Upper lobe of left lung (tissue), 6 donors: ENCODE data around the gene EXOC4. TPM values are rescaled to one million over a fixed set of nuclear protein-coding genes. Genes with fewer than 3 reads are reported as not detected.

ENCODE experiments used
- ATAC-seq, 2 donors: fragments of 200-7000 bp; cut with Tn5 transposase; one replicate each; pipeline ENCODE4 v1.9.1; 2022; ENCODE audit warnings: mild to moderate bottlenecking in 2 of 2, moderate library complexity in 2 of 2; ENCODE audit not compliant: low FRiP score in 2 of 2
- DNase-seq, 2 donors: peaks; one replicate each; pipeline ENCODE4 v3.0.0-alpha.2; 2019 to 2020
- H3K27ac ChIP-seq, 4 donors: fragments of 200-600 bp; sonication (generic); one replicate each; pipeline ENCODE4 v1.5.1; 2016 to 2019
- H3K27me3 ChIP-seq, 4 donors: fragments of 200-600 bp; sonication (generic); one replicate each; pipeline ENCODE4 v1.5.1; 2017 to 2019
- H3K36me3 ChIP-seq, 4 donors: fragments of 200-600 bp; sonication (generic); one replicate each; pipeline ENCODE4 v1.5.1; 2016 to 2019
- H3K4me1 ChIP-seq, 4 donors: fragments of 200-600 bp; sonication (generic); one replicate each; pipeline ENCODE4 v1.5.1; 2018 to 2019
- H3K4me3 ChIP-seq, 4 donors: fragments of 200-600 bp; sonication (generic); one replicate each; pipeline ENCODE4 v1.5.1; 2017 to 2019; ENCODE audit warnings: mild to moderate bottlenecking in 2 of 4, moderate library complexity in 1 of 4
- H3K9me3 ChIP-seq, 4 donors: fragments of 200-600 bp; sonication (generic); one replicate each; pipeline ENCODE4 v1.5.1; 2018 to 2019
- EP300 ChIP-seq, 4 donors: sonication (generic); formaldehyde crosslinking; IDR thresholded peaks; one replicate each; pipeline ENCODE4 v1.5.1; 2017; ENCODE audit warnings: antibody characterized with exemption in 4 of 4, control low read depth in 2 of 4
- POLR2A ChIP-seq, 4 donors: fragments of 450-650 bp; IDR thresholded peaks; one replicate each; pipeline ENCODE4 v1.5.1; 2016 to 2017; ENCODE audit warnings: antibody characterized with exemption in 4 of 4, mild to moderate bottlenecking in 2 of 4
- POLR2AphosphoS5 ChIP-seq, 2 donors: sonication (generic); formaldehyde crosslinking; IDR thresholded peaks; one replicate each; pipeline ENCODE4 v1.5.1; 2017; ENCODE audit warnings: antibody characterized with exemption in 2 of 2
- WGBS, 2 donors: methylation state at CpG; one replicate each; pipeline ENCODE4 v1.1.5; 2017 to 2018; 5-methylcytosine and 5-hydroxymethylcytosine counted together
- total RNA-seq, 6 donors: library from RNA; depleted of rRNA in 4 of 6; stranded (reverse); fragments of >200 nt in 4 of 6; gene quantifications; one replicate each; pipeline versions ENCODE4 v1.1.0 to v1.2.1, GENCODE V29; 2016 to 2021
- TF ChIP-seq, protein P1 (sequence below), 6 experiments: fragments of 450-650 bp in 4 of 6; fragments of 200-600 bp in 2 of 6; sonication (generic) in 2 of 6; IDR thresholded peaks; one replicate each; pipeline ENCODE4 v1.5.1; 2016 to 2019; ENCODE audit warnings: antibody characterized with exemption in 6 of 6
- donor health status: DM: no; HTN: no; CAD: no; lungs with moderate emphysema.
- donor health status: DM: no; HTN: yes; CAD: no; lungs with severe emphysema.

EXOC4 gene
- total RNA-seq, 6 donors from 2014 or later = 56.3 to 325 (median 99.4) TPM

DNA sequence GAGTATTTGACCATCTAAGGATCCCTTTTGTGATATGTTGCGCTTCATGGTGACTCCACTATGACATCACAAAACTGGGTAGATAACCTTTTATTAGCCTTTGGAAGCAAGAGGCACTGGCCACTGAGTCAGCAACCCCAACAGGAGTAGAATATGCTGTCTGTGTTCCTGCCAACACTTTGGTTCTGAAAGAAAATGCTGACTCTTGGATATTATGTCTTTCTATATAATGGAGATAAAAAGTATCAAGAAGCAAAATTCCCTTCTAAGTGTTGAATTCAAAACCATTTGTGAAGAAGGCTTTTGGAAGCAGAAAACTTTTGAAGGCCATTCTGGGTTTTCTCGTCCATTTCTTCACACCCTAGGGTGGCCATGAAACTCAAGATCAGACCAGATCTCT is 528.0 kb downstream of the EXOC4 start:
- H3K36me3 ChIP-seq = no peaks in the 10 kb centered on the region
- no peaks in the 10 kb centered on the region for H3K27me3 ChIP-seq
- ATAC-seq (no peak), DNase-seq (no peak)
- H3K27ac ChIP-seq = no peak overlapping the region
- TF ChIP-seq EP300 (IDR thresholded peaks at IDR 0.05) (no peak), POLR2A (IDR thresholded peaks at IDR 0.05) (no peak), POLR2AphosphoS5 (IDR thresholded peaks at IDR 0.05) (no peak)
- TF ChIP-seq, protein P1, sequence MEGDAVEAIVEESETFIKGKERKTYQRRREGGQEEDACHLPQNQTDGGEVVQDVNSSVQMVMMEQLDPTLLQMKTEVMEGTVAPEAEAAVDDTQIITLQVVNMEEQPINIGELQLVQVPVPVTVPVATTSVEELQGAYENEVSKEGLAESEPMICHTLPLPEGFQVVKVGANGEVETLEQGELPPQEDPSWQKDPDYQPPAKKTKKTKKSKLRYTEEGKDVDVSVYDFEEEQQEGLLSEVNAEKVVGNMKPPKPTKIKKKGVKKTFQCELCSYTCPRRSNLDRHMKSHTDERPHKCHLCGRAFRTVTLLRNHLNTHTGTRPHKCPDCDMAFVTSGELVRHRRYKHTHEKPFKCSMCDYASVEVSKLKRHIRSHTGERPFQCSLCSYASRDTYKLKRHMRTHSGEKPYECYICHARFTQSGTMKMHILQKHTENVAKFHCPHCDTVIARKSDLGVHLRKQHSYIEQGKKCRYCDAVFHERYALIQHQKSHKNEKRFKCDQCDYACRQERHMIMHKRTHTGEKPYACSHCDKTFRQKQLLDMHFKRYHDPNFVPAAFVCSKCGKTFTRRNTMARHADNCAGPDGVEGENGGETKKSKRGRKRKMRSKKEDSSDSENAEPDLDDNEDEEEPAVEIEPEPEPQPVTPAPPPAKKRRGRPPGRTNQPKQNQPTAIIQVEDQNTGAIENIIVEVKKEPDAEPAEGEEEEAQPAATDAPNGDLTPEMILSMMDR (IDR thresholded peaks at IDR 0.05) = no peak
- H3K9me3 ChIP-seq = no peaks in the 10 kb centered on the region
- 47 to 74% methylated on average over 2 of the region's 2 CpGs for WGBS, 2 donors
- H3K4me3 ChIP-seq = no peak overlapping the region
- H3K4me1 ChIP-seq = no peaks in the 10 kb centered on the region

DNA sequence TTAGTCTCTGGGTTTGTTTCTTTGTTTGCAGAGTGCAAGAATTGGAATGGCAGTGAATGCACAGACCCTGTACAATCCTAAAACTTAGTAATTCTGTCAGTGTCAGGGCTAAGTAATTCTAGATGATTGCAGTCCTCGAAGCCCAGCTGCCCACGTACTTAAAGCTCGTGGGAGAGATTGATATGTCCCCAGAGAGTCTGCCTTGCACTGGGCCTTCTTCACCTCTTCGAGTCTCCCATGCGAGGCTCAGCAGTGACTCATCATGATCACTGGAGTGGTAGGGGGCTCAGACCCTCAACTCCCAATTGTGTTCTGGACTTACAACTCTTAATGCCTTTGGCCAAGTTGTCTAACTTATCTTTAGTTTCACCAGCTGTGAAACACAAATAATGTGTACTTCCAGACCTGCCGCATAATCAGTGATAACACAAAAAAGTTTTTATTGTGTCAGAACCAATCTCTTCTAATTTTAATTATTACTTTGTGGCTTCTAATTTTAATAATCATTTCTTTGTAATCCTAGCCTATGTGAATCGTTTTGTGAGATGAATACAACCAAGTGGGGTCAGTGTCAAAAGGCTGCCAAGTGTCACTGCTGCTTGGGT is 528.7 kb downstream of the EXOC4 start:
- H3K27me3 ChIP-seq = no peaks in the 10 kb centered on the region
- no peaks in the 10 kb centered on the region for H3K4me1 ChIP-seq
- WGBS, 2 donors = 84 to 85% methylated on average over 7 of the region's 7 CpGs
- no peak overlapping the region for H3K4me3 ChIP-seq
- no peaks in the 10 kb centered on the region for H3K9me3 ChIP-seq
- no peak overlapping the region for H3K27ac ChIP-seq
- H3K36me3 ChIP-seq = no peaks in the 10 kb centered on the region
- TF ChIP-seq EP300 (IDR thresholded peaks at IDR 0.05) (no peak), POLR2A (IDR thresholded peaks at IDR 0.05) (no peak), POLR2AphosphoS5 (IDR thresholded peaks at IDR 0.05) (no peak)
- TF ChIP-seq, protein P1 (IDR thresholded peaks at IDR 0.05) = no peak
- DNase-seq = no peak
- no peak for ATAC-seq

DNA sequence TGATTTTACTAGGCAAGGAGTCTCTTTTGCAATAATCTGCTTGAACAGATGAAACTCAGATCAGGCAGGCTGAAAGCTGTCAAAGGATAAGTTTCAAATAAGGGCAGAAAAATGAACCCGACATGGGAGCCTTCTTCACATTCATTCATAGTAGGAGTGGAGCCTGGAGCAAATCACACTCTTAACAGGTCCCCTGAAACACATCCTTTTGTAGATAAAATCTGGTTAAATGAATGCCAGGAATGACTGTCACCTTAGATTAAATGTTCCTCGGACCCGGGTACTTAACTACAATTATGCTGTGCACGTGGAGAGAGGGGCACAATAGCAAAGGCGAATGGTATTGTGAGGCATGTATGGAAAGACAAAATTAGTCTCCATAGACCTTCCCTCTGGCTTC is 529.6 kb downstream of the EXOC4 start:
- H3K4me1 ChIP-seq = no peaks in the 10 kb centered on the region
- WGBS, 2 donors = 89 to 99% methylated on average over 5 of the region's 5 CpGs
- H3K9me3 ChIP-seq = no peaks in the 10 kb centered on the region
- no peaks in the 10 kb centered on the region for H3K27me3 ChIP-seq
- H3K27ac ChIP-seq = no peak overlapping the region
- no peak for DNase-seq
- TF ChIP-seq, protein P1 (IDR thresholded peaks at IDR 0.05) = no peak
- TF ChIP-seq POLR2A (IDR thresholded peaks at IDR 0.05) = no peak
- no peak for TF ChIP-seq POLR2AphosphoS5 (IDR thresholded peaks at IDR 0.05)
- TF ChIP-seq EP300 (IDR thresholded peaks at IDR 0.05) = no peak
- no peak for ATAC-seq
- no peaks in the 10 kb centered on the region for H3K36me3 ChIP-seq
- no peak overlapping the region for H3K4me3 ChIP-seq

DNA sequence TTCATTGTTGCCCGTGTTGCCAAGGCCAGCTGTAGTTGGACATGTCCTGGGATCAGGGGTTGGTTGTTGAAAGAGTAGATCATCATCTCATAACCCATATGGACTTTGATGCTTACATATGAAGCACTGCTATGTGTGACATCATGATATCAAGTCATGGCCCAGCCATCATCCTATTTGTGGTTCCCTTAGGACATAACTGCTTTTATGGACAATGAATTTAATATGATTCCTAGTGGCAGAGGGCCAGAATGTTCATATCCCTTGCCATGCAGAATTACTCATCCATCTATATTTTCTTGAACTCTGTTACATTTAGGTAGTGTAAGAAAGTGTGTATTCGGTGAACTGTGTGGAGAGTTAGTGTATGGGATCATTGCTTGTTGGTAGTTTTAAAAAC is 530.4 kb downstream of the EXOC4 start:
- Histone ChIP-seq H3K9me3 (no peaks in the 10 kb centered on the region), H3K4me1 (no peaks in the 10 kb centered on the region), H3K36me3 (no peaks in the 10 kb centered on the region), H3K4me3 (no peak overlapping the region), H3K27ac (no peak overlapping the region), H3K27me3 (no peaks in the 10 kb centered on the region)
- no peak for DNase-seq
- TF ChIP-seq POLR2AphosphoS5 (IDR thresholded peaks at IDR 0.05) (no peak), EP300 (IDR thresholded peaks at IDR 0.05) (no peak), POLR2A (IDR thresholded peaks at IDR 0.05) (no peak)
- TF ChIP-seq, protein P1 (IDR thresholded peaks at IDR 0.05) = no peak
- ATAC-seq = no peak
- WGBS, 2 donors = 91 to 98% methylated on average over 2 of the region's 2 CpGs

DNA sequence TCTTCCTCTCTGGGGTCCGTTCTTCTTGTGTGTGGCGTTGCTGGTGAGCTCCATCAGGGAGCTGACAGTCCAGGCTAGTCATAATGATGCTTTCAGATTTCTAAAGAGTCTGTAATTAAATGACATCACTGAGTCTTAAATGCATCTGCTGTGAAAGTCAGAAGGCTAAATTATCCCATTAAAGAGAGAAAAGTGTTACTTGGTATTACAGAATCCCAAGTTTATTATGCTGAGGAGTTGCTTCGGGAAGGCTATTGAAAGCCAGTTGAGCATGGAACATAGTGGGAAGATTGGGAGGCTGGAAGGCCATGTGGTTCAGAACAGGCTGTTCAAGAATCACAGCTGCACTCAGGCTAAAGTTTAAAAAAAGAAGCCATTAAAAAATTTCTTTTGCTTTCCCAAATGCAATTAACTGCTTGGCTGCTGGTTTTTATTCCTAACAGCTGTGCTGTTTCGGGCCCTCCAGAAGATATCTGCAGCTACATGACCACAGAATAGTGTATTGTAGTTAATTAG is 531.7 kb downstream of the EXOC4 start:
- H3K4me3 ChIP-seq = no peak overlapping the region
- no peaks in the 10 kb centered on the region for H3K27me3 ChIP-seq
- no peak for TF ChIP-seq POLR2AphosphoS5 (IDR thresholded peaks at IDR 0.05)
- TF ChIP-seq EP300 (IDR thresholded peaks at IDR 0.05) = no peak
- TF ChIP-seq POLR2A (IDR thresholded peaks at IDR 0.05) = no peak
- TF ChIP-seq, protein P1 (IDR thresholded peaks at IDR 0.05) = no peak
- no peak overlapping the region for H3K27ac ChIP-seq
- ATAC-seq (no peak), DNase-seq (no peak)
- WGBS, 2 donors = 82 to 84% methylated on average over 4 of the region's 4 CpGs
- H3K36me3 ChIP-seq = no peaks in the 10 kb centered on the region
- no peaks in the 10 kb centered on the region for H3K4me1 ChIP-seq
- no peaks in the 10 kb centered on the region for H3K9me3 ChIP-seq
